HFFc6 (cell line): ENCODE data around the gene ISCA2. TPM values are rescaled to one million over a fixed set of nuclear protein-coding genes. Genes with fewer than 3 reads are reported as not detected.

ENCODE experiments used
- DNase-seq: peaks from one replicate; pipeline ENCODE4 v3.0.0-alpha.2; 2018
- H3K27ac Mint-ChIP-seq: 2 replicates; pipeline ENCODE4 v1.8.0; 2020; ENCODE audit warnings: mild to moderate bottlenecking, mixed read lengths
- H3K27me3 Mint-ChIP-seq: 2 replicates; pipeline ENCODE4 v1.8.0; 2021; ENCODE audit warnings: mild to moderate bottlenecking, moderate library complexity, mixed read lengths; ENCODE audit not compliant: insufficient read depth
- H3K36me3 Mint-ChIP-seq: 2 replicates; pipeline ENCODE4 v1.8.0; 2021; ENCODE audit warnings: low read depth, mixed read lengths
- H3K4me1 Mint-ChIP-seq: 2 replicates; pipeline ENCODE4 v1.8.0; 2020; ENCODE audit warnings: low read depth, mixed read lengths
- H3K4me3 Mint-ChIP-seq: 2 replicates; pipeline ENCODE4 v1.8.0; 2020; ENCODE audit warnings: mild to moderate bottlenecking, moderate library complexity, mixed read lengths
- H3K9me3 Mint-ChIP-seq: 2 replicates; pipeline ENCODE4 v1.8.0; 2020; ENCODE audit warnings: mild to moderate bottlenecking, mixed read lengths
- total RNA-seq, 6 experiments: library from RNA; stranded (reverse); fragmentation: NEBNext Ultra II Directional; extraction: Animal tissue kit (Norgen Biotek cat#: 25700); gene quantifications; 2 replicates in 1 of 6; 3 replicates in 5 of 6; pipeline ENCODE4 v1.2.3, GENCODE V29; 2021
- TF ChIP-seq, protein P1 (sequence below): fragments of 200-600 bp; sonication (generic); IDR thresholded peaks from 2 replicates; pipeline ENCODE4 v1.5.0; 2021; ENCODE audit warnings: antibody characterized with exemption, mild to moderate bottlenecking

The ISCA2 gene
- total RNA-seq, 6 experiments from 2014 or later, result 27.7 to 39.4 (median 30.5) TPM

- Mint-ChIP-seq H3K36me3 (peaks cover 22% of the 10 kb centered on the region), H3K27me3 (peaks cover 4% of the 10 kb centered on the region; the same call in 1 of the 2 replicates), H3K27ac (peak overlapping the region; percentile 75), H3K4me3 (no peak overlapping the region), H3K9me3 (no peaks in the 10 kb centered on the region), H3K4me1 (peaks cover 29% of the 10 kb centered on the region)
- DNase-seq, result no peak
- TF ChIP-seq, protein P1, sequence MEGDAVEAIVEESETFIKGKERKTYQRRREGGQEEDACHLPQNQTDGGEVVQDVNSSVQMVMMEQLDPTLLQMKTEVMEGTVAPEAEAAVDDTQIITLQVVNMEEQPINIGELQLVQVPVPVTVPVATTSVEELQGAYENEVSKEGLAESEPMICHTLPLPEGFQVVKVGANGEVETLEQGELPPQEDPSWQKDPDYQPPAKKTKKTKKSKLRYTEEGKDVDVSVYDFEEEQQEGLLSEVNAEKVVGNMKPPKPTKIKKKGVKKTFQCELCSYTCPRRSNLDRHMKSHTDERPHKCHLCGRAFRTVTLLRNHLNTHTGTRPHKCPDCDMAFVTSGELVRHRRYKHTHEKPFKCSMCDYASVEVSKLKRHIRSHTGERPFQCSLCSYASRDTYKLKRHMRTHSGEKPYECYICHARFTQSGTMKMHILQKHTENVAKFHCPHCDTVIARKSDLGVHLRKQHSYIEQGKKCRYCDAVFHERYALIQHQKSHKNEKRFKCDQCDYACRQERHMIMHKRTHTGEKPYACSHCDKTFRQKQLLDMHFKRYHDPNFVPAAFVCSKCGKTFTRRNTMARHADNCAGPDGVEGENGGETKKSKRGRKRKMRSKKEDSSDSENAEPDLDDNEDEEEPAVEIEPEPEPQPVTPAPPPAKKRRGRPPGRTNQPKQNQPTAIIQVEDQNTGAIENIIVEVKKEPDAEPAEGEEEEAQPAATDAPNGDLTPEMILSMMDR, result no peak
Observed at GRCh38 chr14:74511966-74512830, 18.6 kb downstream of the ISCA2 start.

DNA sequence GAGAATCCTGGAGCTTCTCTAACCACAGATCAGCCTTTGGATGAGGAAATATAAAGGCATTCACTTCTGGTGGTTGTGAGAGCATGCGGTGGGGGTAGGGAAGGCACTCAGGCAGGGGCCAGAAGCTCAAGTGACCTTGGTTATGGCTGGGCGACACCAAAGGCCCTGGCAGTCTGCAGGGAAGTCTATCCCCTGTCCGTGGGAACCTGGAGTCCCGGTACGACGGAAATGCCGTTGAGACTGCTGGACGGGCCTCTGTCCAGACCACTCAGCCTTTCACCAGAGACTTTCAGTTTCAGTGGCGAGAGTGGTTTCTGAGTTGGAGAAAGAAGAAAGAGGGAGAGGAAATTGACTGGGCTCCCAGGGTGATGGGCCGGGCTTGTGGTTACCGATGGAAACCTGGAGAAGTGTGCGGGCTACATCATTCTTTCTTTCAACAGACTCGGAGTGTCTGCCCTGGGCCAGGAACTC, 20.9 kb downstream of the ISCA2 start:
- TF ChIP-seq, protein P1, result no peak
- Mint-ChIP-seq H3K4me3 (no peak overlapping the region), H3K4me1 (peaks cover 36% of the 10 kb centered on the region), H3K27me3 (peaks cover 4% of the 10 kb centered on the region; the same call in 1 of the 2 replicates), H3K9me3 (no peaks in the 10 kb centered on the region), H3K27ac (no peak overlapping the region), H3K36me3 (peaks cover 37% of the 10 kb centered on the region)
- DNase-seq, result no peak

DNA sequence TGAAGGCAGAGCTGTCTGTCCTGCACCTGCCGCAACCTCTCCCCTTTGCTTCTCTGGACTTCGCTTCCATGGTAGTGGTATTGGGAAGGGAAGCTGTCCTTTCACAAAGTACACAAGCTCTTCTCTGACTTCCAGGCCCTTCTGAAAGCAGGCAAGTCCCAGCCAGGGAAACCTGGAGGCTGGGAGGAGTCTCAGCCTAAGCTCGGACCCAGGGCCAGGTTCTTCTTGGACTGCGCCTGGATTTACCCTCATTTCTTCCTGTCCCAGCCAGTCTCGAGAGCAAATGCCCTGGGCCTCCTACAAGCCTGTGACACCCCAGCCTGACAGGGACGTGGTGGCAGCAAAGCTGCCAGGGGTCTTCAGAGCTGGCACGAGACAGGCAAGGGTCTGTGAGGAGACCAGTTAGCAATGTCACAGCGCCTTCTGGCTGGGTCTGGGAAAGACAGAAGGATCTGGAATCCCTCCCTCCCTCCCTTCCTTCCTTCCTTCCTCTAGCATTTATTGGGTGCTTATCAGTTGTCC, 22.4 kb downstream of the ISCA2 start:
- H3K27ac Mint-ChIP-seq, result peak overlapping the region; percentile 85; the same call in 1 of the 2 replicates
- no peak overlapping the region for H3K4me3 Mint-ChIP-seq

DNA sequence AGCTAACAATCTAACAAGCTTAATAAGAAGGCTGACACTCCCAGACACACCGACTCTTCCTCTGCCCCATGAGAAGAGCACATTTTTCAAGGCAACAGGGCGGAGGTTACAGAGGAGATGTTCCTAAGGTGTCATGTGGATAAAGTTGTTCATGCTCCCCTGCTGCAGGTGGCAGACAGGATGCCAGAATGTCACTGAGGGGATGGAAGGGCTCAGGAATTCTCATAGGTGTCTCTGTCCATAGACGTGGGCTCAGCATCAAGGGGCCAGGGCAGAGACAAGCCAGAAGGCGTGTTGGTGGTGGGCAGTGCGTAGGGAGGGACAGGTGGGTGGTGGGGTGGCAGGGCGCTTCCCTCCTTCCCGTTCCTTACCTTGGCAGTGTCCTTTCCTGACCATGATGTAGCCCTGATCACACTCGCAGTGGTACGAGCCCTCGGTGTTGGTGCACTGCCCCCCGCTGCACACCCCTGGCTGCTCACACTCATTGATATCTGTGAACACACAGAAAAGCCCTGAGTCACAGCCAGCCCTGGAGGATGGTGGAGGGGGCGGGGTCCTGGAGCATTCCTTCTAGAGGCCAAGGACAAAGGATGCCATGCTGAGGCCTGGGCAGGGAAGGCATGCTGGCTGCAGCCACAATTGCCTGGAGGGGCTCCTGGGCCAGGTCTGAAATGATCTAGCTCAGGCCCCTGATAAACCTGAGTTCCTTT, 23.0 kb downstream of the ISCA2 start:
- DNase-seq, result peak; percentile 43
- Mint-ChIP-seq H3K4me1 (peaks cover 22% of the 10 kb centered on the region), H3K36me3 (peaks cover 37% of the 10 kb centered on the region), H3K27me3 (peaks cover 4% of the 10 kb centered on the region; the same call in 1 of the 2 replicates), H3K27ac (peak overlapping the region; percentile 85), H3K9me3 (no peaks in the 10 kb centered on the region), H3K4me3 (no peak overlapping the region)
- TF ChIP-seq, protein P1, result no peak

More for the DNA sequence above, 22.4 kb downstream of the ISCA2 start:
- no peak for DNase-seq
- Mint-ChIP-seq H3K9me3 (no peaks in the 10 kb centered on the region), H3K36me3 (peaks cover 37% of the 10 kb centered on the region), H3K27me3 (peaks cover 4% of the 10 kb centered on the region; the same call in 1 of the 2 replicates), H3K4me1 (peaks cover 29% of the 10 kb centered on the region)
- TF ChIP-seq, protein P1, result no peak

DNA sequence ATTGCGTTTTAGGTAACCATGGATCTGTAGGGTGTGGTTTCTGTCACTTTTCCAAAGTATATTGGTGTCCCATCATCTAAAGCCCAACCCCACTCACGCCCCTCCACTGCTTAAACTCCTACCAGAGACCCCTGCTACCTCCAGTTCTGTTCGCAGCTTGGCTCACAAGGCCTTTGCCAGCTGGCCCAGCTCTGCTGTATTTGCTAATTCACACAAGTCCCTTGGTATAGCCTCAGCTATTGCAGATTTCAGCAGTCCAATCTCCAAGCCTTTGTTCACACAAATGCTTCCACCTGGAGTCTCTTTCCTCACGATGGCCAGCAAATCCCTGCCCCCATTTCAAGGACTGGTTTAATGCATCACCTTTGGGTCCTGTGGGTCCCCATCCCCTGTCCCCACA, 24.2 kb downstream of the ISCA2 start:
- H3K36me3 Mint-ChIP-seq, result peaks cover 26% of the 10 kb centered on the region
- H3K4me1 Mint-ChIP-seq, result peaks cover 18% of the 10 kb centered on the region
- TF ChIP-seq, protein P1, result no peak
- H3K27ac Mint-ChIP-seq, result no peak overlapping the region
- DNase-seq, result no peak
- no peak overlapping the region for H3K4me3 Mint-ChIP-seq
- no peaks in the 10 kb centered on the region for H3K9me3 Mint-ChIP-seq
- peaks cover 4% of the 10 kb centered on the region for H3K27me3 Mint-ChIP-seq
